ENCODE measurements around the gene HS3ST2. TPM values are rescaled to one million over a fixed set of nuclear protein-coding genes. Genes with fewer than 3 reads are reported as not detected.

HS3ST2 gene
- total and polyA plus RNA-seq, 2 experiments from 2014 or later: 1.4 to 3.2 TPM

GRCh38 chr16:22879466-22879865 is 65.5 kb downstream of the HS3ST2 start:
- H4K20me1 ChIP-seq (replicated peaks; ENCODE audit: insufficient read depth): no peaks in the 10 kb centered on the region
- no peak for ATAC-seq
- H2AFZ ChIP-seq: no peak overlapping the region
- DNase-seq (ENCODE audit: low spot score): no peak
- H3K27me3 ChIP-seq (ENCODE audit: insufficient read depth): no peaks in the 10 kb centered on the region
- H3K79me2 ChIP-seq (replicated peaks; ENCODE audit: insufficient read depth): no peaks in the 10 kb centered on the region
- Mint-ChIP-seq H3K4me1 (peaks cover 10% of the 10 kb centered on the region), H3K4me3 (no peak overlapping the region), H3K27ac (no peak overlapping the region), H3K36me3 (ENCODE audit: low read depth) (no peaks in the 10 kb centered on the region), H3K9me3 (peaks cover 2% of the 10 kb centered on the region; the same call in 1 of the 3 replicates), H3K27me3 (ENCODE audit: insufficient read depth, low read depth, poor library complexity) (peaks cover 3% of the 10 kb centered on the region)
- H3F3A ChIP-seq (replicated peaks; ENCODE audit: low read depth): no peaks in the 10 kb centered on the region
- no peak overlapping the region for H3K4me2 ChIP-seq
- no peaks in the 10 kb centered on the region for H3K9me2 ChIP-seq (ENCODE audit: insufficient read depth)
- no peak overlapping the region for H3K4me3 ChIP-seq
- no peaks in the 10 kb centered on the region for H3K36me3 ChIP-seq (ENCODE audit: insufficient read depth)
- H3K4me1 ChIP-seq (ENCODE audit: insufficient read depth): peaks cover 7% of the 10 kb centered on the region; the same call in 1 of the 2 replicates
- H3K27ac ChIP-seq (ENCODE audit: low read depth): no peak overlapping the region
- TF ChIP-seq, protein P1, sequence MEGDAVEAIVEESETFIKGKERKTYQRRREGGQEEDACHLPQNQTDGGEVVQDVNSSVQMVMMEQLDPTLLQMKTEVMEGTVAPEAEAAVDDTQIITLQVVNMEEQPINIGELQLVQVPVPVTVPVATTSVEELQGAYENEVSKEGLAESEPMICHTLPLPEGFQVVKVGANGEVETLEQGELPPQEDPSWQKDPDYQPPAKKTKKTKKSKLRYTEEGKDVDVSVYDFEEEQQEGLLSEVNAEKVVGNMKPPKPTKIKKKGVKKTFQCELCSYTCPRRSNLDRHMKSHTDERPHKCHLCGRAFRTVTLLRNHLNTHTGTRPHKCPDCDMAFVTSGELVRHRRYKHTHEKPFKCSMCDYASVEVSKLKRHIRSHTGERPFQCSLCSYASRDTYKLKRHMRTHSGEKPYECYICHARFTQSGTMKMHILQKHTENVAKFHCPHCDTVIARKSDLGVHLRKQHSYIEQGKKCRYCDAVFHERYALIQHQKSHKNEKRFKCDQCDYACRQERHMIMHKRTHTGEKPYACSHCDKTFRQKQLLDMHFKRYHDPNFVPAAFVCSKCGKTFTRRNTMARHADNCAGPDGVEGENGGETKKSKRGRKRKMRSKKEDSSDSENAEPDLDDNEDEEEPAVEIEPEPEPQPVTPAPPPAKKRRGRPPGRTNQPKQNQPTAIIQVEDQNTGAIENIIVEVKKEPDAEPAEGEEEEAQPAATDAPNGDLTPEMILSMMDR (conservative IDR thresholded peaks at IDR 0.05; ENCODE audit: low read depth in 2 of 2): no peak
- TF ChIP-seq POLR2AphosphoS5 (IDR thresholded peaks at IDR 0.05; ENCODE audit: low read depth): no peak
- TF ChIP-seq ZNF114 (CRISPR knock-in tag; IDR thresholded peaks at IDR 0.05): no peak
- no peak for TF ChIP-seq CREB1 (CRISPR knock-in tag; IDR thresholded peaks at IDR 0.05; ENCODE audit: low read depth)
- TF ChIP-seq STAT1 (IDR thresholded peaks at IDR 0.05; ENCODE audit: unreplicated experiment): no peak

DNA sequence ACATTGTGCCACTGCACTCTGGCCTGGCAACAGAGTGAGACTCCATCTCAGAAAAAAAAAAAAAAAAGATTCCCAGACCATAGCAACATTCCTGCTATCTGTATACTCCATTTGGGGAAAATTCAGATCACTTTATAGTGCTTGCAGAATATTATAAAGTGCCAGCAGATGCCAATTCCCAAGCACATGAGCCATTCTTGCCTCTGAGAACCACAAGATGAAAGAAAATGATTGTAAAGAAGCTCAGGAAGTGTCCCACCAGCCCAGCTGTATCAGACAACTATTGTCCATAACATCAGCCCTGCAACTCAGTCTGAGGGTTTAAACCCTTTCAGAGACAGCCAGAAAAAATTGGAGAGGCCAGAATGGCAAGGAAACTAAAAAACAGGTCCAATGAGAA is 69.0 kb downstream of the HS3ST2 start:
- Histone ChIP-seq H3K27ac (ENCODE audit: low read depth) (no peak overlapping the region), H3K4me3 (no peak overlapping the region), H3F3A (replicated peaks; ENCODE audit: low read depth) (no peaks in the 10 kb centered on the region), H3K9me2 (ENCODE audit: insufficient read depth) (no peaks in the 10 kb centered on the region), H3K4me1 (ENCODE audit: insufficient read depth) (peaks cover 7% of the 10 kb centered on the region; the same call in 1 of the 2 replicates), H3K27me3 (ENCODE audit: insufficient read depth) (no peaks in the 10 kb centered on the region), H2AFZ (no peak overlapping the region), H3K36me3 (ENCODE audit: insufficient read depth) (no peaks in the 10 kb centered on the region), H3K4me2 (no peak overlapping the region), H3K79me2 (replicated peaks; ENCODE audit: insufficient read depth) (no peaks in the 10 kb centered on the region), H4K20me1 (replicated peaks; ENCODE audit: insufficient read depth) (no peaks in the 10 kb centered on the region; the same call in 1 of the 2 replicates)
- H3K36me3 Mint-ChIP-seq (ENCODE audit: low read depth): no peaks in the 10 kb centered on the region
- H3K9me3 Mint-ChIP-seq: peaks cover 2% of the 10 kb centered on the region; the same call in 1 of the 3 replicates
- no peak overlapping the region for H3K27ac Mint-ChIP-seq
- peaks cover 9% of the 10 kb centered on the region for H3K27me3 Mint-ChIP-seq (ENCODE audit: insufficient read depth, low read depth, poor library complexity)
- ATAC-seq (no peak), DNase-seq (ENCODE audit: low spot score) (no peak)
- peaks cover 17% of the 10 kb centered on the region for H3K4me1 Mint-ChIP-seq
- H3K4me3 Mint-ChIP-seq: no peak overlapping the region
- no peak for TF ChIP-seq POLR2AphosphoS5 (IDR thresholded peaks at IDR 0.05; ENCODE audit: low read depth)
- no peak for TF ChIP-seq ZNF114 (CRISPR knock-in tag; IDR thresholded peaks at IDR 0.05)
- TF ChIP-seq ZNF331 (CRISPR knock-in tag; IDR thresholded peaks at IDR 0.05; ENCODE audit: low read depth): no peak
- TF ChIP-seq ZNF462 (CRISPR knock-in tag; IDR thresholded peaks at IDR 0.05): no peak
- TF ChIP-seq CREB1 (CRISPR knock-in tag; IDR thresholded peaks at IDR 0.05; ENCODE audit: low read depth): no peak
- TF ChIP-seq ETS1 (IDR thresholded peaks at IDR 0.05): no peak
- TF ChIP-seq EZH2 (IDR thresholded peaks at IDR 0.05; ENCODE audit: low read depth, unreplicated experiment): no peak
- no peak for TF ChIP-seq EZH2phosphoT487 (IDR thresholded peaks at IDR 0.05; ENCODE audit: unreplicated experiment)

All from GM23338 (cell line).